Measurements from ENCODE around the gene WFDC13. TPM values are rescaled to one million over a fixed set of nuclear protein-coding genes. Genes with fewer than 3 reads are reported as not detected.

The WFDC13 gene
- total RNA-seq, 1 donor from 2014 or later, result not detected

Other genes starting within 250 kb of the WFDC13 start
- not detected in 2 replicates for gene WFDC2, start 232.3 kb upstream of the WFDC13 start, total RNA-seq
- not detected in 2 replicates for gene SPINT3, start 186.4 kb upstream of the WFDC13 start, total RNA-seq
- gene WFDC6, start 162.6 kb upstream of the WFDC13 start, total RNA-seq, result not detected in 2 replicates
- not detected in 2 replicates for gene EPPIN, start 154.6 kb upstream of the WFDC13 start, total RNA-seq
- gene WFDC8, start 122.8 kb upstream of the WFDC13 start, total RNA-seq, result not detected in 2 replicates
- gene WFDC10A, start 72.3 kb upstream of the WFDC13 start, total RNA-seq, result not detected in 2 replicates
- gene WFDC9, start 70.8 kb upstream of the WFDC13 start, total RNA-seq, result not detected in 2 replicates
- not detected in 2 replicates for gene WFDC11, start 31.8 kb upstream of the WFDC13 start, total RNA-seq
- gene WFDC10B, start 3.0 kb downstream of the WFDC13 start, total RNA-seq, result not detected in 2 replicates
- not detected in 2 replicates for gene SPINT4, start 20.3 kb downstream of the WFDC13 start, total RNA-seq
- gene WFDC3, start 89.8 kb downstream of the WFDC13 start, total RNA-seq, result not detected in 2 replicates
- 18.2 and 26.1 TPM in 2 replicates for gene DNTTIP1, start 89.9 kb downstream of the WFDC13 start, total RNA-seq
- 24.6 and 51.4 TPM in 2 replicates for gene UBE2C, start 110.6 kb downstream of the WFDC13 start, total RNA-seq
- gene TNNC2, start 125.3 kb downstream of the WFDC13 start, total RNA-seq, result not detected in 2 replicates
- gene SNX21, start 131.8 kb downstream of the WFDC13 start, total RNA-seq, result 20.8 and 22.7 TPM in 2 replicates
- gene ACOT8, start 155.4 kb downstream of the WFDC13 start, total RNA-seq, result 23.7 and 31.7 TPM in 2 replicates
- 5.4 and 8.2 TPM in 2 replicates for gene ZSWIM3, start 155.6 kb downstream of the WFDC13 start, total RNA-seq
- 4.2 and 5.2 TPM in 2 replicates for gene ZSWIM1, start 179.2 kb downstream of the WFDC13 start, total RNA-seq
- 0.53 and 0.59 TPM in 2 replicates for gene SPATA25, start 185.6 kb downstream of the WFDC13 start, total RNA-seq
- gene NEURL2, start 189.2 kb downstream of the WFDC13 start, total RNA-seq, result 2.2 and 2.7 TPM in 2 replicates
- gene CTSA, start 189.3 kb downstream of the WFDC13 start, total RNA-seq, result 40.2 and 48.9 TPM in 2 replicates
- 14.9 and 19.7 TPM in 2 replicates for gene PLTP, start 210.1 kb downstream of the WFDC13 start, total RNA-seq
- 8.8 and 9.3 TPM in 2 replicates for gene PCIF1, start 232.6 kb downstream of the WFDC13 start, total RNA-seq